ENCODE measurements around the gene CD40. TPM values are rescaled to one million over a fixed set of nuclear protein-coding genes. Genes with fewer than 3 reads are reported as not detected.

Gene CD40
- total RNA-seq, 6 donors from 2014 or later: 15.7 to 32.5 (median 25.8) TPM

- Histone ChIP-seq H3K4me1 (peaks cover 0 to 4% (median 2%) of the 10 kb centered on the region in 4 donors), H3K9me3 (no peaks in the 10 kb centered on the region), H3K27ac (no peak overlapping the region), H3K36me3 (no peaks in the 10 kb centered on the region), H3K27me3 (no peaks in the 10 kb centered on the region), H3K4me3 (no peak overlapping the region)
- WGBS, 2 donors: 67% methylated on average over 5 of the region's 5 CpGs
- TF ChIP-seq EP300 (IDR thresholded peaks at IDR 0.05) (no peak), POLR2AphosphoS5 (IDR thresholded peaks at IDR 0.05) (no peak), CTCF (IDR thresholded peaks at IDR 0.05) (no peak), POLR2A (IDR thresholded peaks at IDR 0.05) (no peak)
- DNase-seq (no peak), ATAC-seq (ENCODE audit: low FRiP score in 2 of 2) (no peak)
These were observed 9.7 kb upstream of the CD40 start for GRCh38 chr20:46108435-46108841.

DNA sequence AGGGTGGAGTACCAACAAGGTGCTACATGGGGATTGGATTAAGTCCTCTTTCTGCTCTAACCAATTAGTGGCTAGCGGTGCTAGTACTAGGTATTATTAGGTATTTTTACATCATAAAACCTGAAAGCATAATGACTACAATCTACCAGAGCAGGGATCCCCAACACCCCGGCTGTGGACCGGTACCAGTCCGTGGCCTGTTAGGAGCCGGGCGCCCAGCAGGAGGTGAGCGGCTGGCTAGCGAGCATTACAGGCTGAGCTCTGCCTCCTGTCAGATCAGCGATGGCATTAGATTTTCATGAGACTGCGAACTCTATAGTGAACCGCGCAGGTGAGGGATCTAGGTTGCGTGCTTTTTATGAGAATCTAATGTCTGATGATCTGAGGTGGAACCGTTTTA lies 9.1 kb upstream of the CD40 start:
- Histone ChIP-seq H3K9me3 (no peaks in the 10 kb centered on the region), H3K27ac (no peak overlapping the region), H3K4me3 (no peak overlapping the region), H3K27me3 (no peaks in the 10 kb centered on the region), H3K36me3 (no peaks in the 10 kb centered on the region), H3K4me1 (peaks cover 0 to 4% (median 2%) of the 10 kb centered on the region in 4 donors)
- ATAC-seq (ENCODE audit: low FRiP score in 2 of 2): no peak
- DNase-seq: peak in 1 of 2 donors; percentile 57
- 91 to 93% methylated on average over 14 of the region's 14 CpGs for WGBS, 2 donors
- TF ChIP-seq POLR2AphosphoS5 (IDR thresholded peaks at IDR 0.05): no peak
- TF ChIP-seq POLR2A (IDR thresholded peaks at IDR 0.05): no peak
- no peak for TF ChIP-seq CTCF (IDR thresholded peaks at IDR 0.05)
- no peak for TF ChIP-seq EP300 (IDR thresholded peaks at IDR 0.05)

DNA sequence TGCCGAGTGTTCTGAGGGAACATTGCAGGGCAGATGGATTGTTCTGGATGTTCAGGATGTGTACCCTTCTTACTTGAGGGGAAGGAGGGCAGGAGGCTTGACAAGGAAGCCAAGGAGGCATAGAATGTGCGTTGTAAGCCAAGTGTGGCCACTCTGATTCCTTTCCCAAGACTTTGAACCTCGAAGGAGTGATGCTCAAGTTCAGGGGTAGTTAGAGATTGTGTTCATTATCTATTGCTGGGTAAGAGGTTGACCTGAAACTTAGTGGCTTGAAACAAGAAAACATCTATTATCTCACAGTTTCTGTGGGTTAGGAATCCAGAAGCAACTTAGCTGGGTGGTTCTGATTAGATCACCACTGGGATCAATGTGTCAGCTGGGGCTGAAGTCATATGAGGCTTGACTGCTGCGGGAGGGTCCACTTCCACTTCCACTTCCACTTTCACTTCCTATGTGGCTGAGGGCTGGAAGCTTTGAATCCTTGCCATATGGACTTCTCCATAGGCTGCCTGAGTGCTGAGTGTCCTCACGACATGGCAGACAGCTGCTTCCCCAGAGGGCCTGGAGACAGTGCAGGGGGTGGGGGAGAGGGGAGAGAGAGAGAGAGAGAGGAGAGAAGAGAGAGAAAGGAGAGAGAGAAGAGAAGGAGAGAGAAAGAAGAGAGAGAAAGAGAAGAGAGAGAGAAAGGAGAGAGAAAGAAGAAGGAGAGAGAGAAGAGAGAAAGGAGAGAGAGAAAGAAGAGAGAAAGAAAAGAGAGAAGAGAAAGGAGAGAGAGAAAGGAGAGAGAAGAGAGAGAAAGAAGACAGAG lies 6.9 kb upstream of the CD40 start:
- Histone ChIP-seq H3K9me3 (no peaks in the 10 kb centered on the region), H3K4me1 (peaks cover 0 to 4% (median 2%) of the 10 kb centered on the region in 4 donors), H3K36me3 (no peaks in the 10 kb centered on the region), H3K27me3 (no peaks in the 10 kb centered on the region), H3K27ac (peak overlapping the region in 1 of 4 donors; percentile 30), H3K4me3 (no peak overlapping the region)
- DNase-seq (peak in 1 of 2 donors; percentile 49), ATAC-seq (ENCODE audit: low FRiP score in 2 of 2) (peak; percentile 34 to 93)
- TF ChIP-seq CTCF (IDR thresholded peaks at IDR 0.05) (no peak), POLR2AphosphoS5 (IDR thresholded peaks at IDR 0.05) (no peak)
- WGBS, 2 donors: 44 to 47% methylated on average over 5 of the region's 5 CpGs

DNA sequence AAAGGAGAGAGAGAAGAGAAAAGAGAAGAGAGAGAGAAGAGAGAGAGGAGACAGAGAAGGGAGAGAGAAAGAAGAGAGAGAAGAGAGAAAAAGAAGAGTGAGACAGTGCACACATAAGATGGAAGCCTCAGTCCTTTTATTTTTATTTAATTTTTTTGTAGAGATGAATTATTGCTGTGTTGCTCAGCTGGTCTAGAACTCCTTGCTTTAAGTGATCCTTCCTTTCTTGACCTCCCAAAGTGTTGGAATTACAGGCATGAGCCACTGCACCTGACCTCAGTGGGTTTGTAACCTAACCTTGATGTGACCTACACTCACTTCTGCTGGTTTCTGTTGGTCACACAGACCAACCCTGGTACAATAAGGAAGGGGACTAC lies 6.3 kb upstream of the CD40 start:
- Histone ChIP-seq H3K27ac (no peak overlapping the region), H3K4me1 (peaks cover 0 to 4% (median 2%) of the 10 kb centered on the region in 4 donors), H3K27me3 (no peaks in the 10 kb centered on the region), H3K9me3 (no peaks in the 10 kb centered on the region), H3K36me3 (no peaks in the 10 kb centered on the region), H3K4me3 (no peak overlapping the region)
- DNase-seq (no peak), ATAC-seq (ENCODE audit: low FRiP score in 2 of 2) (no peak)
- TF ChIP-seq CTCF (IDR thresholded peaks at IDR 0.05) (no peak), POLR2A (IDR thresholded peaks at IDR 0.05) (no peak), POLR2AphosphoS5 (IDR thresholded peaks at IDR 0.05) (no peak), EP300 (IDR thresholded peaks at IDR 0.05) (no peak)

Data from upper lobe of left lung (tissue), 6 donors.